Large intestine (tissue), 3 donors: ENCODE measurements around the gene UBC. TPM values are rescaled to one million over a fixed set of nuclear protein-coding genes. Genes with fewer than 3 reads are reported as not detected.

ENCODE experiments used
- DNase-seq, 2 donors: peaks; one replicate each; pipeline versions ENCODE4 v3.0.0 to v3.0.0-alpha.2; 2013
- H3K27ac ChIP-seq: one replicate; pipeline ENCODE4 v1.5.1; 2013; ENCODE audit warnings: low read length
- H3K27me3 ChIP-seq: 2 replicates; pipeline ENCODE4 v1.6.1; 2013; ENCODE audit warnings: low read length; ENCODE audit not compliant: control insufficient read depth, insufficient read depth
- H3K36me3 ChIP-seq: 2 replicates; pipeline ENCODE4 v1.6.1; 2013; ENCODE audit warnings: low read length; ENCODE audit not compliant: control insufficient read depth, insufficient read depth
- H3K4me1 ChIP-seq: one replicate; pipeline ENCODE4 v1.6.1; 2013; ENCODE audit warnings: low read length; ENCODE audit not compliant: control insufficient read depth, insufficient read depth
- H3K4me3 ChIP-seq: one replicate; pipeline ENCODE4 v1.5.1; 2013; ENCODE audit warnings: low read length
- H3K9me3 ChIP-seq: one replicate; pipeline ENCODE4 v1.6.1; 2013; ENCODE audit warnings: mild to moderate bottlenecking, low read depth, low read length, moderate library complexity; ENCODE audit not compliant: control insufficient read depth
- WGBS: methylation state at CpG from one replicate; pipeline ENCODE4 v1.1.5; 2013; ENCODE audit warnings: low lambda C conversion rate; ENCODE audit not compliant: insufficient coverage; 5-methylcytosine and 5-hydroxymethylcytosine counted together
- polyA plus RNA-seq: library from polyadenylated mRNA; unstranded; fragments of 120-200 nt; gene quantifications from one replicate; pipeline ENCODE4 v1.2.1, GENCODE V29; 2013

Gene UBC
- polyA plus RNA-seq, 1 donor: 763 TPM

DNA sequence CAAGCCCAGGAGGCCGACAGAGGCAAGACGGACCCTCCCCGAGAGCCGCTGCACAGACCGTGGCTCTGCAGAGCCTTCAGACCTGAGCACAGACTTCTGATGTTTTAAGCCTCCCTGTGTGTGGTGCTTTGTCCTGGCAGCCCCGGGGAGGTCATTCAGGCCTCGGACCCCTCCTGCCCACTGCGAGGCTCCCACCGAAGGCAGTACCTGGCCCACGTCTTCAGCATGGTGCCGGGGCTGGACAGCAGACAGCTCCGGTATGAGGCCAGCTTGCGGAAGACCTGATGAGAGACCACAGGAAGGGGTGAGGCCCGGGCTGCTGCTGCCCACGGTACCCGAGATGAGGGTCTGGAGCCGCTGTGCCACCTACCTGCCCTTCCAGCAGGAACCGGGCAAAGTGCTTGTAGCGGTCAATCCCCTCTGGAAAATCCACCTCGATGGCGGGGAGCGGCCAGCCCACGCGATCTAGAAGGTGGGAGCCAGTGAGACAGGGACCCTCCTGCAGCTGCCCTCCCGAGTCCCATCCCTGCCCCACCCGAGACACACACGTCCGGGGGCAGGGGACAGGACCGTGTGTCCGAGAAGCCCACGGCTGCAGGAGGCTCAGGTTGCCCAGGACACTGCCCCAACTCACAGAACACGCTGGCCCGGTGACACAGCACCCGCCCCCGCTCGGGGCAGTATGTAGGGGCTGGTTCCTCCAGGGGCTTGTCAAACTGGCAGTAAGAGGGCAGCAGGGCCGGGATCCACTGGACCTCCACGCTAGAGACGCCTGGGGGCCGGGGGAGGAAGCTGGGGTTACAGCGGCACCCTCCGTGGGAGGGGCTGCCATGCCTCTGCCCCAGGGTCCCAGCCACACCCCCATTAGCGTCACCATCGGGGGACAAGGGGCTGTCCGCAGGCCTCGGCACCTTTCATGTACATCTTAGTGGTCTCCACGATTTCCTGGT lies 35.6 kb upstream of the UBC start:
- Histone ChIP-seq H3K9me3 (no peaks in the 10 kb centered on the region), H3K27ac (no peak overlapping the region), H3K27me3 (no peaks in the 10 kb centered on the region), H3K4me1 (no peaks in the 10 kb centered on the region), H3K4me3 (no peak overlapping the region), H3K36me3 (peaks cover 69% of the 10 kb centered on the region)
- no CpG with 5 or more reads among the region's 47 CpGs for WGBS
- DNase-seq: no peak

DNA sequence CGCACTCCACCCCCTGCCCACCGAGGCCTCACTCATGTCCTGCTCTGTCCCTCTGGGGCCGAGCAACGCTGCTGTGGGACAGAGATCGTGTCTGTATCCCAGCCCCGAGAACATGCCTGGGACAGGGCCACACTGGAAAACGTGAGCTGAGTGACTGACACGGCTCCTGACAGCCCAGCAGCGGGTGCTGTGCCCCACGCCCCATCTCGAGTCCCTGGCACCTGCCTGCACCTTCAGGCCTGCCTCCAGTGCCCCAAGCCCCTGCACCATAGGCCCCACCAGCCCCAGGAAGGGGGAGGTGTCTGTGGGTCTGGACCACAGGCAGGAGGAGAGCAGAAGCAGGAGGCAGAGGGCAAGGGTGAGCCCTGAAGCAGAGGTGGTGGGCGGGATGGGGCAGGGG lies 34.6 kb upstream of the UBC start:
- Histone ChIP-seq H3K9me3 (no peaks in the 10 kb centered on the region), H3K27me3 (no peaks in the 10 kb centered on the region), H3K27ac (no peak overlapping the region), H3K4me3 (no peak overlapping the region), H3K36me3 (peaks cover 62% of the 10 kb centered on the region), H3K4me1 (no peaks in the 10 kb centered on the region)
- no peak for DNase-seq
- WGBS: no CpG with 5 or more reads among the region's 12 CpGs

DNA sequence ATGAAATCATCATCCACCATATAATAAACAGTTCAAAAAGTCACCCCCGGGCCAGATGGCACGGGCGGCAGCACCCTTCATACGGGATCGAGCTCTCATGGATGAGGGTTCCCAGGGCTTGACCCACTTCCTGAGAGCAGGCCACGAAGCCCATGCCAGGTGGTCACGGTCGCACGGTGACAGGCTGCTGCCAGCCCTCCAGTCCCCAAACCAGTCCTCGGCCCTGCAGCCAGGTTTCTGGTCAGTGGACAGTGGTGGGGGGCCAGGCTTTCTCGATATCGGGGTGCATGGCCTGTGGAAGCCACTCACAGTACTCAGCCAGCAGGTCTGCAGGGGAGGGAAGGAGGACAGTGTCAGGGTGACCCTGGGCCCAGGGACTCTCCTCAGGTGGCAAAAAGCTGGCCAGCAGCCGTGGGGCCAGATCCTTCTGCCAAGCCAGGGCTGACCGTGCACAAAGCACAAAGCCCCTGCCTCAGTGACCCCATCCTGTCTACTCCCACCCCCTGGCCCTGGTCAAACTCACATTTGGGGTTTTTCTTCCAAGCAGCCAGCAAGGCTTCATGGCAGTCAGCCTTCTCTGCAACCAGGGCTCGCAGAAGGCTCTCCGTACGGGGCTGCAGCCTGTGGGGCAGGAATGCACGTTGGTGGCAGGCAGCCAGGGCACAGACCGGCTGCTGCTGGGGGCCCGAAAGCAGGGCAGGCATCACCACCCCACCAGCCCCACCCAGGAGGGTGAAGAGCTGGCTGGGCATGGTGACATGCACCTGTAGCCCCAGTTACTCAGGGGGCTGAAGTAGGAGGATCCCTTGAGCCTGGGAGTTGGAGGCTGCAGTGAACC lies 33.3 kb upstream of the UBC start:
- Histone ChIP-seq H3K9me3 (no peaks in the 10 kb centered on the region), H3K27ac (no peak overlapping the region), H3K36me3 (peaks cover 51% of the 10 kb centered on the region), H3K4me3 (no peak overlapping the region), H3K27me3 (no peaks in the 10 kb centered on the region), H3K4me1 (no peaks in the 10 kb centered on the region)
- no peak for DNase-seq
- no CpG with 5 or more reads among the region's 20 CpGs for WGBS

DNA sequence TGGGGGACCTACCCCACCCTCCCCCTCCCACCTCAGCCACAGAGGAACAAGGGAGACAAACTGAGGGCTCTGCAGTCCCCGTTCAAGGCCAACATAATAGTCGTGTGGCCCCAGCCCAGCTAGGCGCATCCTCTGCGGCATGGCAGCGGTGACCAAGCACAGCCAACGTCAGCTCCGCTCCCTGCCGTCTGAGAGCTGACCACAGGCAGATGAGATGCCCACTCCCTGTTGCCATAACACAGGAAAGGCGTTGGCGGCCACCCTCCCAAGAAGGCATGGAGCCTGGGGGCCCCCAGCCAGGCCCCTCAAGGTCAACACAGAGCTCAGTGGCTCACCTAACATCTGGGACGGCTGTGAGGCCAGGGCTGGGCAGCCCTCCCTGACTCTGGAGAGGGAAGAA lies 32.6 kb upstream of the UBC start:
- Histone ChIP-seq H3K27ac (no peak overlapping the region), H3K27me3 (no peaks in the 10 kb centered on the region), H3K36me3 (peaks cover 44% of the 10 kb centered on the region), H3K4me3 (no peak overlapping the region), H3K4me1 (no peaks in the 10 kb centered on the region), H3K9me3 (no peaks in the 10 kb centered on the region)
- no CpG with 5 or more reads among the region's 11 CpGs for WGBS
- no peak for DNase-seq

DNA sequence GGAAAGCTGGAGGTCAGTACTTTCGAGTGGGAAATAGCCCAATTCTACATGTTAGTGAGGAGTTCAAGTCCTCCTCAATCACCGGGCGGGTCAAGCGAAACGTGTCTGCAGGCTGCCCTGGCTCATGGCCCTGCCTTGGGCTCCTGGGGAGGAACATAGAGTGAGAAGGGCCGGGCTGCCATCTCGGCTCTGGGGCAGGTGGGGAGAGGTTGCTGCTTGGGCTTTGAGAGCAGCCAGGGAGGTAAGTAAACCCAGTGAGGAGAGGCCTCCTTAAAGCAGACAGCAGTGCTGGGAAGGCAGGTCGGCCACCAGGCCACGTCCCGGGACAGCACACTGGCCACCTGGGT lies 32.0 kb upstream of the UBC start:
- no peaks in the 10 kb centered on the region for H3K27me3 ChIP-seq
- H3K4me3 ChIP-seq: no peak overlapping the region
- H3K27ac ChIP-seq: no peak overlapping the region
- DNase-seq: no peak
- no peaks in the 10 kb centered on the region for H3K4me1 ChIP-seq
- peaks cover 40% of the 10 kb centered on the region for H3K36me3 ChIP-seq
- no peaks in the 10 kb centered on the region for H3K9me3 ChIP-seq
- WGBS: no CpG with 5 or more reads among the region's 10 CpGs

DNA sequence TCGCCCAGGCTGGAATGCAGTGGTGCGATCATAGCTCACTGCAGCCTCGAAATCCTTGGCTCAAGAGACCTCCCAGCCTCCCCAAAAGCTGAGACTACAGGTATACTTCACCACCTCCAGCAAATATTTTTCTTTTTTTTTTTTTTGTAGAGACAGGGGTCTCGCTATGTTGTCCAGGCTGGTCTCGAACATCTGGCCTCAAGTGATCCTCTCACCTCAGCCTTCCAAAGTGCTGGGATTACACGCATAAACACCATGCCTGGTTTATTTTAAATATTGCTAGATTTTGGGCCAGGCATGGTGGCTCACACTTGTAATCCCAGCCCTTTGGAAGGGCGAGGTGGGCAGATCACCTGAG lies 26.7 kb upstream of the UBC start:
- WGBS: no CpG with 5 or more reads among the region's 7 CpGs
- peak overlapping the region; percentile 94 for H3K27ac ChIP-seq
- no peak for DNase-seq
- H3K4me1 ChIP-seq: peaks cover 12% of the 10 kb centered on the region
- H3K9me3 ChIP-seq: no peaks in the 10 kb centered on the region
- peak overlapping the region; percentile 64 for H3K4me3 ChIP-seq
- peaks cover 3% of the 10 kb centered on the region for H3K36me3 ChIP-seq
- H3K27me3 ChIP-seq: no peaks in the 10 kb centered on the region

DNA sequence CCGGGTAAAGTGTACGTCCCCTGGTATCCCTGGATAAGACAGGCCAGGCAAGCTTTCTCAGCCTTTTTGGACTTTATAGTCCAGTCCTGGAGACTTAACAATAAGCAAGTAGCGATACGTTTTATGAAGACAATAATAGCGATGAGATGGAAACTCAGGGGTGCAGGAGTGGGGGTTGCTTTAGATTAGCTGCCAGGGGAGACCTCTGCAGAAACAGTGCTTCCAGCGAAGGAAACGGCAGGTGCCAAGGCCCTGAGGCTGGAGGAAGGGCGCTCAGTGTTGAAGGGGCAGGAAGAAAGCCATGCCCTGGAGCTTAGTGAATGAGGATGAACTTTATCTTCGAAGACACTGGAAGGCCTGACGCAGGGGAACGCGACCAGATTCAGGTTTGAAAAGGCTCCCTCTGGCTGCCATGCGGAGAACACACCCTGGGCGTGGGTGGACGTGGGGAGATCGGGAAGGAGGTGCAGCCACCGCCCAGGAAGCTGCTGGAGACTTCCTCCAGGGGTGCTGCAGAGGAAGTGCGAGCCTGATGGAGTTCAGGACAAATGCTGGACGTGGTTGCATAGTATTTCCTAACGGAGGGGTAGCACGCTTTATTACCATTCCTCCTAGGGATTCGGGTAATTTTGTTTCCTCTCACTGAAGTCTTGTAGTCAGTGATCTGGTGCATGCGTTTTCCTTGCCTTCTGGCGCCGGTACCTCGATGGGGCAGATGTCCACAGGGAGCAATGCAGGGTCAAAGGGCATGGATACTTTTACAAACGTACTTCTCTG lies 26.1 kb upstream of the UBC start:
- DNase-seq: peak; percentile 92 to 95
- Histone ChIP-seq H3K27me3 (no peaks in the 10 kb centered on the region), H3K4me1 (peaks cover 12% of the 10 kb centered on the region), H3K9me3 (no peaks in the 10 kb centered on the region), H3K27ac (peak overlapping the region; percentile 94), H3K36me3 (no peaks in the 10 kb centered on the region), H3K4me3 (peak overlapping the region; percentile 64)
- WGBS: no CpG with 5 or more reads among the region's 27 CpGs

DNA sequence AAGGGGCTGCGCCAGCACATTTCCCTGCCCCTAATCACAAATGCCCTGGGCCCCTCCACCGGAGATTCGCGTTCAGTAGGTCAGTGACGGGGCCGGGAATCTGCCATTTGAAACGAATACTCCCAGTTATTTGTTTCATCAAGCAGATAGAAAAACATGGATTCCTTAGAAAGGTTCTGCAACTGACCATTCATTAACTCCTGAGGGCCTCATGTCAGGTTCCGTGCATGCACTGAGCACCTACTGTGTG lies 25.6 kb upstream of the UBC start:
- H3K27me3 ChIP-seq: no peaks in the 10 kb centered on the region
- H3K4me3 ChIP-seq: peak overlapping the region; percentile 64
- no CpG with 5 or more reads among the region's 8 CpGs for WGBS
- no peaks in the 10 kb centered on the region for H3K9me3 ChIP-seq
- no peaks in the 10 kb centered on the region for H3K36me3 ChIP-seq
- DNase-seq: no peak
- peak overlapping the region; percentile 94 for H3K27ac ChIP-seq
- H3K4me1 ChIP-seq: peaks cover 12% of the 10 kb centered on the region

DNA sequence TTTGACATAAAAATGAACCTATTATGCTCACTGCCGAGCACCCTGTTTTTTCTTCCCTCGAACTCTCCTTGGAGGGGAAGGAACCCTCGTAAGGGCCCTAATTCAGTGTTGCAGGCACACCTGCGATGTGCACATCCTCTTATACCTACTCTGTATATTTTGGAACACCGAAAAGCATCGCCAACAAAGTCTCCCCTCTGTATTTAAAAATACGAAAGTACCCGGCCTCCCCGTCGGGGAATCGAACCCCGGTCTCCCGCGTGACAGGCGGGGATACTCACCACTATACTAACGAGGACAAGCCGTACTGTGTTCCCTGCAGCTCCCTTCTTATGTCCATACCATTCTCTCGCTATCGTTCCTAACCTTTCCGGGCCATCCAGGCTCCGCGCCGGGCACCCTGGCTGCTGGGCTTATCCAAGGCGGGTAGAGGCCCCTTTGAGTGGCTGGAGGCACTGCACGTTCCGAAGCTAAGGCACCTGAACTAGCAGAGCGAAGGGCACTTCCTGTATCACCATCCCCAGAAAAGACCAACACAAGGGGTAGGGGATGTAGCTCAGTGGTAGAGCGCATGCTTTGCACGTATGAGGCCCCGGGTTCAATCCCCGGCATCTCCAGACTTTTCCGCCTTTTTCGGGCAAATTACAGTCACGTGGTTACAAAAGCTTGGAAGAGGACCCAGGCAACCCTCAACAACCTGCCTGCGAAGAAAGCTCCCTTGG lies 25.1 kb upstream of the UBC start:
- Histone ChIP-seq H3K4me1 (peaks cover 12% of the 10 kb centered on the region), H3K4me3 (peak overlapping the region; percentile 64), H3K36me3 (no peaks in the 10 kb centered on the region), H3K9me3 (no peaks in the 10 kb centered on the region), H3K27ac (peak overlapping the region; percentile 94), H3K27me3 (no peaks in the 10 kb centered on the region)
- DNase-seq: peak; percentile 85 to 89
- no CpG with 5 or more reads among the region's 35 CpGs for WGBS

DNA sequence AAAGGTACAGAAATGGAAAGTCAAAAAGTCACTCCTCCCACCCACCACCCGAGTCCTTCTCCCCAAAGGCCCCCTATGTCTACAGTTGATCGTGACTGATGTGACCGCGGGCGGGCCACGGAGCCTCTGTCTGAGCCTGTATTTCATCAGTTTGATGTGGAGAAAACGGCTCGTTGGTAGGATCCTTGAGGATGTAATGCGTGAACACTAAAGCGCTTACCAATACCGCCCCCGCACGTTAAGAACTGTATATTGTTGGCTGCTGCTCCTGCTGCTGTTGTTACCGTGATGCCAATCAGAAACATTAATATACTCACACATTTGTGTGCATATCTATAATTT lies 24.6 kb upstream of the UBC start:
- Histone ChIP-seq H3K36me3 (no peaks in the 10 kb centered on the region), H3K27me3 (no peaks in the 10 kb centered on the region), H3K9me3 (no peaks in the 10 kb centered on the region), H3K4me1 (peaks cover 12% of the 10 kb centered on the region), H3K27ac (peak overlapping the region; percentile 94), H3K4me3 (peak overlapping the region; percentile 64)
- peak; percentile 70 to 82 for DNase-seq
- WGBS: no CpG with 5 or more reads among the region's 14 CpGs
